Tongue (tissue), 2 donors: Measurements from ENCODE around the gene LRRC4. TPM values are rescaled to one million over a fixed set of nuclear protein-coding genes. Genes with fewer than 3 reads are reported as not detected.

Experiments used
- DNase-seq: peaks from one replicate; pipeline ENCODE4 v3.0.0-alpha.2; 2015
- total RNA-seq: library from RNA; depleted of rRNA; stranded (reverse); fragments of >200 nt; gene quantifications from one replicate; pipeline ENCODE4 v1.2.3, GENCODE V29; 2014

Gene LRRC4
- total RNA-seq, 1 donor from 2014 or later = 0.41 TPM

- no peak for DNase-seq
Measured at GRCh38 chr7:128029405-128029995, 1.7 kb downstream of the LRRC4 start.

GRCh38 chr7:128027485-128027980 lies 3.7 kb downstream of the LRRC4 start:
- peak; percentile 42 for DNase-seq

GRCh38 chr7:128026551-128026950 lies 4.7 kb downstream of the LRRC4 start:
- no peak for DNase-seq

- DNase-seq = no peak
Measured at GRCh38 chr7:128025819-128026218, 5.4 kb downstream of the LRRC4 start.

- DNase-seq = no peak
Measured at GRCh38 chr7:128025380-128025779, 5.9 kb downstream of the LRRC4 start.

- no peak for DNase-seq
Measured at GRCh38 chr7:128024151-128024550, 7.1 kb downstream of the LRRC4 start.

- no peak for DNase-seq
Measured at GRCh38 chr7:128022631-128023532, 8.4 kb downstream of the LRRC4 start.

- no peak for DNase-seq
Measured at GRCh38 chr7:128021366-128021765, 9.9 kb downstream of the LRRC4 start.

- DNase-seq = no peak
Measured at GRCh38 chr7:128020159-128020558, 11.1 kb downstream of the LRRC4 start.

GRCh38 chr7:128019288-128019687 lies 11.9 kb downstream of the LRRC4 start:
- DNase-seq = no peak

- peak; percentile 51 for DNase-seq
Measured at GRCh38 chr7:128017862-128018845, 13.1 kb downstream of the LRRC4 start.

GRCh38 chr7:128017460-128017859 lies 13.8 kb downstream of the LRRC4 start:
- no peak for DNase-seq

- DNase-seq = peak; percentile 79
Measured at GRCh38 chr7:128014811-128015210, 16.4 kb downstream of the LRRC4 start.

- DNase-seq = no peak
Measured at GRCh38 chr7:128011131-128011661, 20.0 kb downstream of the LRRC4 start.

- no peak for DNase-seq
Measured at GRCh38 chr7:128010391-128011127, 20.7 kb downstream of the LRRC4 start.

GRCh38 chr7:128008744-128009143 lies 22.5 kb downstream of the LRRC4 start:
- DNase-seq = no peak

- no peak for DNase-seq
Measured at GRCh38 chr7:128008141-128008540, 23.1 kb downstream of the LRRC4 start.

- DNase-seq = no peak
Measured at GRCh38 chr7:128007303-128007680, 23.9 kb downstream of the LRRC4 start.

GRCh38 chr7:128006550-128007302 lies 24.5 kb downstream of the LRRC4 start:
- DNase-seq = no peak

GRCh38 chr7:128005759-128006159 lies 25.5 kb downstream of the LRRC4 start:
- no peak for DNase-seq

GRCh38 chr7:128005117-128005516 lies 26.1 kb downstream of the LRRC4 start:
- DNase-seq = no peak
